NCI-H2227 treated with DMSO at 0.1 percent for 48 hours (cell line): ENCODE results near the gene TOPAZ1.

Experiments
- DNase-seq: peaks from one replicate; lab custom pipeline; 2025; lab: John Stamatoyannopoulos, UW

The TOPAZ1 gene

GRCh38 chr3:44241706-44242105 lies at the start of gene TOPAZ1:
TSS of gene TOPAZ1 (plus strand) at chr3:44241886. CDS start at chr3:44242054, 168 bp downstream.
- no peak for DNase-seq

GRCh38 chr3:44198284-44199269 lies 43.1 kb upstream of the TOPAZ1 start:
- DNase-seq: peak; percentile 59

GRCh38 chr3:44206261-44206660 lies 35.4 kb upstream of the TOPAZ1 start:
- DNase-seq: no peak

DNA sequence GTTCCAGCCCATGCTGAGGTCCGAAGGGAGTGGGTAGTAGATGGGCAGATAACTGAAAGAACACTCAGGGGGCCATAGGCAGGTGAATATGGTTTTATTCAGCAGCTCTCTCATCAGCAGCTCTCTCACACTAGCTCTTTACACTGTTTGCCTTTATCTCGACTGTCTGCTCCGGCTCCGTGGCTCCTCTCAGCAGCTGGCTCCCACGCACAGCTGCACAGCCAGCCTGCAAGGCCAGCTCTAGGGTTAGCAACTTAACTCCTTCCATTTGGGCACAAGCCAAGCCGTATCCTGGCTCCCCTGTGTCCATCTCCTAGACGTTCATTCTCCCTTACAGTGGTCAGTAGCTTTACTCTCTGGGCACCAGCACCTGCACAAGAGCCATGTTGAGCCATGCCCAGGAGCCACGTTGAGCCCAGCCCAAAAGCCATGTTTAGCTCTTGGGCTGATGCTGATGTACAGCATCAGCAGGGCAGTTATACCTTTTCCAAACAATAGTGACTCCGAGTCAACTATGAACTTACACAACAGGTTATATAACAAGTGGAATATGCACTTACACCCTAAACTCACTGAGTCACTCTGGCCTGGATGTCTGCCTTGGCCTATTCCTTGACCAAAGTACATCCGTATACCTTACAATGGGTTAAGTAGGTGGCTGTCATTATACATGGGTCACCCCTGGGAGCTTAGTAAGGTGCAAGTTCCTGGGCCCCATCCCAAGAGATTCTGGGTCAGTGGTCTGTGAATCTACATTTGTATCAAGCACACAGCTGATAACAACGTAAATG lies 34.6 kb upstream of the TOPAZ1 start:
- DNase-seq: no peak

GRCh38 chr3:44208086-44208485 lies 33.6 kb upstream of the TOPAZ1 start:
- DNase-seq: no peak

DNA sequence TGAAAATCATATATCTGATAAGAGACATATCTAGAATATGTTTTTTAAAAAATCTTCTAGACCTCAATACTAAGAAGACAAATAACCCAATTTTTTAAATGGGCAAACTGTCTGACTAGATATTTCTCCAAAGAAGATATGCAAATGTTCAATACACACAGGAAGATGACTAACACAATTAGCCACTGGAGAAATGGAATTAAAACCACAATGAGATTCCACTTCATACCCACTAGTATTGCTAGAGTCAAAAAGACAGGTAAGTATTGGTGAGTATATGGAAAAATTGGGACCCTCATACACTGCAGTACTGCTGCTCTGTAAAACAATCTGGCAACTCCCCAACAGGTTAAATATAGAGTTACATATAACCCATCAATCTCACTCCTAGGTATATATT lies 33.1 kb upstream of the TOPAZ1 start:
- no peak for DNase-seq

- DNase-seq: no peak
Observed at GRCh38 chr3:44210967-44211366, 30.7 kb upstream of the TOPAZ1 start.

DNA sequence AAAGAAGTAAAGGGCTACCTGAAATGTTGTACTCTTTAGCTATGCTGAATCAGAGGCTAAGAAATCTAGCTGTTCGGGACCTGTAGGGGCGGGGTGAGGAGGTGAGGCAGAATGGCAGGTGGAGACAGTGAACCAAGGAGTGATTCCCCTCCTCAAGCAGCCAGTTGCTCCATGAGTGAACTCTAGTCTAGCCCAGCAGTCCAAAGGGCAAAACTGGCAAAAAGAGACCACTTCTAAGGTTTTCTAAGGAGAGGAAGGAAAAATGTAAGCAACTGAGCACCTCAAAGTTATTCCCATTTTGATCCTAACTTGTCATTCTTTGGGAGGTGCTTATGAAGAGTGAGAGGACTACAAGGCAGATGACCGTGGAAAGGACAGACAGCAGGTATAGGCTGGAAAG lies 19.3 kb upstream of the TOPAZ1 start:
- no peak for DNase-seq

DNA sequence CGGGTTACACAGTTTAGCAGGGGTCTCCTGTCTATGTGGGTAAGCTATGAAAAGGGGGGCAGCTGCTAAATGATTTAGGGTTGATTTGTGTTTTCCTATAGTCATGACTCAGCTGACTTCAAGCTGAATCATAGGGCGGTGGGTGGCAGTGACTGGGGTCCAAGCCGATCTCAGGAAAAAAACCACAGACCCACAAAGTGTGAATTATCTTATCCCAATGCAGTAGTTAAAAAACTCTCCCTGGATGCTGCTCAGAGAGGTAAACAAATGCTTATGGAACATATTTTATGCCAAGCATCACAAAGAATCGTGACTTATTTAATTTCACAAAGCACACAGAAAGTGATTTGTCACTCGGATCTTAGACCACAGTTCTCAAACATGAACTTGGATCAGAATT lies 18.4 kb upstream of the TOPAZ1 start:
- no peak for DNase-seq

DNA sequence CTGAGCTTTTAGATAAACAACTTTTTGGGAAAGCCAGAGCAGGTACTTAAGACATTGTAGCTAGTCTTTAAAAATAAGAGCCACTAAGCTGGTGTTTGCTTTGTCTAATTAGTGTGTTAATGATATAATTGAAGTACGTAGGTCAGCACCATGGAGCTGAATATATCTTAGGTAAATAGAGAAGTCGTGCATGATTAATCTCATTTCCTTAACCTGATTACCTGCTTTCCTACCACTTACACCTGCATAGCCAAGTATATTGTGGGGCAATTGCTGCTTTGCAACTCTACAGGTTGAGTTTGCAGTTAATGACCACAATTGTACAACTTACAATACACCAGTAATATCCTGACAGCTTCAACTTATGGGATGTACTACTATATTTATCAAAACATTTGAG lies 17.6 kb upstream of the TOPAZ1 start:
- DNase-seq: no peak

DNA sequence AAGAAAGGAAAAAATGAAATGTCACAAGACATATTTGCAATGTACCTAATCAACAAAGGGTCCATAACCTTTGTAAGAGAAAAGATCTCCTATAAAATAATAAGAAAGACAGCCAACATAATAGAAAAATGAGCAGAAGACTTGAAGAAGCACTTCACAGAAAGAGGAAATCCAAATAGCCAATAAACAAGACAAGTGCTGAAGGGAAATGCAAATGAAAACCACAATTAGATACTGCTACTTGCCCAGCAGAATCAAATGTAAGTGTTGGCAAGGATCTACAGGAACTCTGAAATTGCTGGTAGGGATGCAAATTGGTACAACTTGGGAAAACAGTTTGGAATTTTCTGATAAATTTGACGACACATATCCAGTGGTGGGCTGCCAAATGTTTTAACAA lies 15.1 kb upstream of the TOPAZ1 start:
- no peak for DNase-seq

DNA sequence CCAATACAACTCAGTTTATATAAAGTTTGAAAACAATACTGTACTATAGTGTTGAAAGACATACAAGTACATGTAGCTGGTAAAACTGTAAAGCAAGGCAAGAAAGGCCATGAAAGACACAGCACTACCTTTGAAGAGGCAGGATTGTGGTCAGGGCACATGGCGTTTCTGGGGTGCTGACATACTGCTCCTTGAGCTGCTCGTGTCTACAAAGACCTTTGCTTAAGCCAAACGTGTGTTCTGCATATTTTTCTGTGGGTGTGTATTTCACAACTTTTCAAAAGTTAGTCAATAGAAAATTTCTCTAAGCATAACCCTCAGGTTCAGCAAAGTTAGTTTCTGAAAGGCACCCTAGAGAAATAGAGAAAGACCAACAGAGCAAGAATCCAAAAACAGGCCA lies 14.1 kb upstream of the TOPAZ1 start:
- no peak for DNase-seq

GRCh38 chr3:44228900-44229299 lies 12.8 kb upstream of the TOPAZ1 start:
- no peak for DNase-seq

DNA sequence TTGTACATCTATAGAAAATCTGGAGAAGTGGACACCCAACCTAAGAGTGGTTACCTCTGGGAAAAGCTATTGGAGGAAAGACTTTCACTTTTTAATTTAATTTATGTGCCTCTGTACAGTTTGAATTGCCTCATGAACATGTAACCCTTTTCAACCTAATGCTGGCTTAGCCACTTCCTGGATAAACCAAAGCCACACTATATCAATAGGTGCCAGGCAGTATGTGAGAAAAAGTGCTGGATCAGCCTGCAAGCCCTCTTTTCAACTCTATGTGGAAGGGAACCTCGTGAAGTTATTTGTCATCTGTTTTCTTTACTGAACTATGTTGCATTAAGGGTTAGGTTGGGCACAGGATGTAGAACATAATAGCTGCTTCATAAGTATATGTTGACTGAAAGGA lies 9.3 kb upstream of the TOPAZ1 start:
- no peak for DNase-seq

- no peak for DNase-seq
Observed at GRCh38 chr3:44234648-44235268, 6.9 kb upstream of the TOPAZ1 start.

DNA sequence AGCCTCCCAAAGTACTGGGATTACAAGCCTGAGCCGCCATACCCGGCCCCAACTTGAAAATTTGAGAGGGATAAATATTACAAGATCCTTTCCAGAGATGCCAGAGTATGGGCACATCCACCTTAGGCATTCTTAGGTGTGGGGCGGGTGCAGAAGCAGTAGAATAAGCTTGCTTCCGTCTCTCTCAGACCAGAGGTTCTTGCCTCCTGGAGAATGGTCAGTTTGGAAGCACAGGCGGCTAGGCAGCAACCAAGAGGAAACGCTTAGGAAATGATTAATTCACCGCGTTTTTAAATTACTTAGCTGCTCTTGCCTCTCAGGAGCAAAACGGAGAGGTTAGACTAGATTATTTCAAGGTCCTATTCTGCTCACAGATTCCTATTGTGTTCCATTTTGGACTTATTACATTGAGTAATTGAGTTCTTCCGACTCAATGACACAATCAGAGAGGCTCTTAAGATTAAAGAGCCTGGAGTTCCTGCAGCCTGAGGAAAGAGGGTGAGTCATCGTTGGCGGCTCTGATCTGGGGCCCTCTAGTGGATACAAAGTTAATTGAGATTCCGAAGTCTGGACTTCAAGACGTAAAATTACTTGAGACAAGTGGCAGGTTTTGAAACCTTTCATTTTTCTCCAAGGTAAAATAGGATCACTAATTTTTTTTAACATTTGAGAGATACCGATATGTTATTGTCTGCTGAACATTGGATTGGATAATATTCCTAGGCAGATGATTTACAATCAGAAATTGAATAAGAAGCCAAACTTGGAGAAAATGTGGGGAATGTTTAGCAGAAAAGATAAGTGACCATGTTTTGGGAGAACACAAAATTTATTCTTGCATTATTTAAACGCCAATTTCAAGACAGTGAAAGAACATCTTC lies 5.8 kb upstream of the TOPAZ1 start:
- peak; percentile 49 for DNase-seq

GRCh38 chr3:44236485-44236908 lies 5.2 kb upstream of the TOPAZ1 start:
- no peak for DNase-seq

DNA sequence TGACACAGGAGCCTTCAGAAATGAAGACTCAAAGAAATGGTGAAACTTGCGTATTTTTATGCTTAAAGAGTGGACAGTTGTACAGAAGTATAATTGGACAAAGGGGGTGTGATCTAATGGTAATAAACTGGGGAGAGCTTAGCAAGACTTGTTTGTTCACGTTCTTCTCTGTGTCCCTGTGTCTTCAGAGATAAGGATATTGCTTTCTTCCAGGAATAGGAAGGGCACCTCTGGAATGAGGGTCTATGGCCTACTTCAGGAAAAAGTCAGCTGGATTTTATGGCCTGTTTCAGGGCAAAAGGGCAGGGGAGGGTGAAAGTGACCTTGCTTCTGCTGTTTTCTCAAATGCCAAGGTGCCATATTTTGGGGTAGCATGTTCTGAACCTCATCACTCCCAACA lies 4.5 kb upstream of the TOPAZ1 start:
- DNase-seq: no peak

- no peak for DNase-seq
Observed at GRCh38 chr3:44237665-44238064, 4.0 kb upstream of the TOPAZ1 start.

DNA sequence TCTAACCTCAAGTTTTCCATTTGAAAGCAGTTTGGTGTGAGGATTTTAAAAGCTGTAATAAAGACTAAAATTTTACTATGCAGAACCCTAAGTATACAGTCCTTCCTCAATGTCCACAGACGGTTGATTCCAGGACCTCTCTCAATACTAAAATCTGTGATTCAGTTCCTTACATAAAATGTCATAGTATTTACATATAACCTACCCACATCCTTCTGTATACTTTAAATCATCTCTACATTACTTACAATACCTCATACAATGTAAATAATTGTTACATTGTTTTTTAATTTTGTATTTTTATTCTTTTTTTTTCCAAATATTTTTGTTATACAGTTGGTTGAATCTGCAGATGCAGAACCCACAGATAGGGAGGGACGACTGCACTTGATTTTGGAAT lies 2.8 kb upstream of the TOPAZ1 start:
- DNase-seq: no peak

GRCh38 chr3:44240061-44240460 lies 1.6 kb upstream of the TOPAZ1 start:
- no peak for DNase-seq

DNA sequence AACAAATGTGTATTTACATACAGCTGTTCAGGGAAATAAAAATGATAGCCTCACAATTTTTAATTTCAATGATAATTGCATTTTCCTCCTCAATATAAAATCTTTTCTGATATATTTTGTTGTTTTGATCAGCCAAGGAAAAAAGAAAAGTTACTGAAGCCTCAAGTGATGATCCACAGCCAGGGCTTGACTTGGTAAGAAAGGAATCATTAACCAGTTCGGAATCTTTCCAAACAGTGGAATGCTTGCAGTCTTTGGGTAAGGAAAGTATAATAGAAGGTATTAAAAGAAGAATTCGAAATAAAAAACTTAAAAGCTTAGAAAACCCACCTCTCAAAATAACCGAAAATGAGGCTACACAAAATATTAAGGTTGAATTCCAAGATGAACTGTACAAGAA lies 1.0 kb downstream of the TOPAZ1 start:
- DNase-seq: no peak
